Measurements from ENCODE around the gene MDC1.

- TF ChIP-seq CTCF (IDR thresholded peaks at IDR 0.05; ENCODE audit: insufficient read depth, low read depth, low read length) (no peak), EZH2 (IDR thresholded peaks at IDR 0.05; ENCODE audit: insufficient read depth, low read length) (no peak)
Measured at GRCh38 chr6:30750379-30750668, 33.2 kb upstream of the MDC1 start.

All from astrocyte (in vitro differentiated cells and primary cell).